Left renal pelvis (tissue), 4 donors: ENCODE results near the gene SLC50A1. TPM values are rescaled to one million over a fixed set of nuclear protein-coding genes. Genes with fewer than 3 reads are reported as not detected.

Source experiments
- DNase-seq, 4 donors: peaks; one replicate each; pipeline ENCODE4 v3.0.0-alpha.2; 2013; ENCODE audit warnings: low read depth in 4 of 4, low spot score in 3 of 4
- polyA plus RNA-seq, 4 donors: library from polyadenylated mRNA; unstranded; fragments of 120-200 nt; gene quantifications; one replicate each; pipeline ENCODE4 v1.2.1, GENCODE V29; 2013; ENCODE audit not compliant: insufficient read length in 4 of 4

Gene SLC50A1
- polyA plus RNA-seq = 10 to 100 TPM; 39.6 to 66.6 (median 54.3) TPM

GRCh38 chr1:155135415-155136028 lies at the start of gene SLC50A1:
Gene SLC50A1, plus strand, starts transcription at chr1:155135852. Its CDS starts 60 bp downstream, at chr1:155135912.
- peak; percentile 82 to 89 (median 85) for DNase-seq

GRCh38 chr1:155086128-155086741 lies 49.4 kb upstream of the SLC50A1 start:
- no peak for DNase-seq

GRCh38 chr1:155086856-155087535 lies 48.7 kb upstream of the SLC50A1 start:
- DNase-seq = no peak

- no peak for DNase-seq
Observed at GRCh38 chr1:155091071-155092051, 44.3 kb upstream of the SLC50A1 start.

GRCh38 chr1:155092131-155092530 lies 43.5 kb upstream of the SLC50A1 start:
- no peak for DNase-seq

GRCh38 chr1:155092641-155093040 lies 43.0 kb upstream of the SLC50A1 start:
- no peak for DNase-seq

- DNase-seq = no peak
Observed at GRCh38 chr1:155093911-155094621, 41.6 kb upstream of the SLC50A1 start.

- no peak for DNase-seq
Observed at GRCh38 chr1:155094622-155094948, 41.1 kb upstream of the SLC50A1 start.

- no peak for DNase-seq
Observed at GRCh38 chr1:155099331-155099730, 36.3 kb upstream of the SLC50A1 start.

- no peak for DNase-seq
Observed at GRCh38 chr1:155103325-155103724, 32.3 kb upstream of the SLC50A1 start.

GRCh38 chr1:155104605-155105534 lies 30.8 kb upstream of the SLC50A1 start:
- no peak for DNase-seq

GRCh38 chr1:155105604-155106011 lies 30.0 kb upstream of the SLC50A1 start:
- no peak for DNase-seq

- DNase-seq = no peak
Observed at GRCh38 chr1:155106862-155107261, 28.8 kb upstream of the SLC50A1 start.

GRCh38 chr1:155107309-155108264 lies 28.1 kb upstream of the SLC50A1 start:
- no peak for DNase-seq

GRCh38 chr1:155108296-155108695 lies 27.4 kb upstream of the SLC50A1 start:
- DNase-seq = no peak

GRCh38 chr1:155110381-155110780 lies 25.3 kb upstream of the SLC50A1 start:
- no peak for DNase-seq

- DNase-seq = no peak
Observed at GRCh38 chr1:155110826-155111225, 24.8 kb upstream of the SLC50A1 start.

GRCh38 chr1:155113450-155113980 lies 22.1 kb upstream of the SLC50A1 start:
- DNase-seq = no peak
